GM23338 (cell line): ENCODE measurements around the gene NOTCH1. TPM values are rescaled to one million over a fixed set of nuclear protein-coding genes. Genes with fewer than 3 reads are reported as not detected.

Experiments used
- ATAC-seq: fragments of 200-7000 bp; cut with Tn5 transposase; 3 replicates; pipeline ENCODE4 v1.9.1; 2020
- DNase-seq: peaks from one replicate; pipeline ENCODE4 v3.0.0-alpha.2; 2015; ENCODE audit warnings: low spot score
- H2AFZ ChIP-seq: fragments of 200-600 bp; sonication (generic); 2 replicates; pipeline ENCODE4 v1.8.0; 2016; ENCODE audit warnings: antibody characterized with exemption, mild to moderate bottlenecking, moderate library complexity
- H3F3A ChIP-seq: fragments of 200-600 bp; sonication (generic); replicated peaks from 2 replicates; pipeline ENCODE4 v1.8.0; 2017; ENCODE audit warnings: antibody characterized with exemption, mixed run types, low read depth
- H3K27ac ChIP-seq: fragments of 200-600 bp; sonication (generic); 2 replicates; pipeline ENCODE4 v1.6.1; 2016; ENCODE audit warnings: low read depth
- H3K27me3 ChIP-seq: fragments of 200-600 bp; sonication (generic); 2 replicates; pipeline ENCODE4 v1.8.0; 2016; ENCODE audit warnings: mild to moderate bottlenecking, mixed run types, moderate library complexity; ENCODE audit not compliant: insufficient read depth
- H3K36me3 ChIP-seq: fragments of 200-600 bp; sonication (generic); 2 replicates; pipeline ENCODE4 v1.8.0; 2016; ENCODE audit warnings: mild to moderate bottlenecking; ENCODE audit not compliant: insufficient read depth
- H3K4me1 ChIP-seq: fragments of 200-600 bp; sonication (generic); 2 replicates; pipeline ENCODE4 v1.8.0; 2016; ENCODE audit warnings: mild to moderate bottlenecking, moderate library complexity; ENCODE audit not compliant: insufficient read depth
- H3K4me2 ChIP-seq: fragments of 200-600 bp; sonication (generic); 2 replicates; pipeline ENCODE4 v1.7.1; 2017; ENCODE audit warnings: mixed run types
- H3K4me3 ChIP-seq: fragments of 200-600 bp; sonication (generic); 2 replicates; pipeline ENCODE4 v1.6.1; 2016; ENCODE audit warnings: mixed run types
- H3K79me2 ChIP-seq: fragments of 200-600 bp; sonication (generic); replicated peaks from 2 replicates; pipeline ENCODE4 v1.8.0; 2017; ENCODE audit warnings: mild to moderate bottlenecking; ENCODE audit not compliant: insufficient read depth
- H3K9me2 ChIP-seq: fragments of 200-600 bp; sonication (generic); 2 replicates; pipeline ENCODE4 v1.8.0; 2017; ENCODE audit not compliant: insufficient read depth
- H4K20me1 ChIP-seq: fragments of 200-600 bp; sonication (generic); replicated peaks from 2 replicates; pipeline ENCODE4 v1.8.0; 2017; ENCODE audit warnings: mild to moderate bottlenecking; ENCODE audit not compliant: insufficient read depth
- H3K27ac Mint-ChIP-seq: 2 replicates; pipeline ENCODE4 v1.8.0; 2020; ENCODE audit warnings: inconsistent platforms, mild to moderate bottlenecking, moderate library complexity, mixed read lengths
- H3K27me3 Mint-ChIP-seq: 3 replicates; pipeline ENCODE4 v1.8.0; 2022; ENCODE audit warnings: low read depth, mild to moderate bottlenecking, moderate library complexity, mixed read lengths, inconsistent platforms; ENCODE audit not compliant: insufficient read depth, poor library complexity
- H3K36me3 Mint-ChIP-seq: 3 replicates; pipeline ENCODE4 v1.8.0; 2021; ENCODE audit warnings: low read depth, mild to moderate bottlenecking, inconsistent platforms, moderate library complexity, mixed read lengths
- H3K4me1 Mint-ChIP-seq: 3 replicates; pipeline ENCODE4 v1.8.0; 2020; ENCODE audit warnings: mild to moderate bottlenecking, inconsistent platforms, mixed read lengths
- H3K4me3 Mint-ChIP-seq: 3 replicates; pipeline ENCODE4 v1.8.0; 2021; ENCODE audit warnings: moderate library complexity, mild to moderate bottlenecking, inconsistent platforms, mixed read lengths
- H3K9me3 Mint-ChIP-seq: 3 replicates; pipeline ENCODE4 v1.8.0; 2020; ENCODE audit warnings: moderate library complexity, mild to moderate bottlenecking, inconsistent platforms, mixed read lengths
- CREB1 ChIP-seq: fragments of 250-450 bp; sonication (Bioruptor Pico); IDR thresholded peaks from 2 replicates; pipeline ENCODE4 v1.5.0; 2020; ENCODE audit warnings: low read depth, mild to moderate bottlenecking, moderate library complexity
- CTCF ChIP-seq, 2 experiments: fragments of 200-600 bp in 1 of 2; sonication (generic) in 1 of 2; conservative IDR thresholded peaks; 2 replicates each; pipeline versions ENCODE4 v1.5.1 to v1.6.1; 2016 to 2017; ENCODE audit warnings: antibody characterized with exemption in 2 of 2, low read depth in 2 of 2, mild to moderate bottlenecking in 2 of 2, moderate library complexity in 1 of 2
- ETS1 ChIP-seq: IDR thresholded peaks from 2 replicates; pipeline ENCODE4 v1.6.1; 2016; ENCODE audit warnings: antibody characterized with exemption
- JUNB ChIP-seq: IDR thresholded peaks from one replicate; pipeline ENCODE4 v1.6.1; 2016; ENCODE audit warnings: antibody characterized with exemption; ENCODE audit not compliant: unreplicated experiment
- POLR2AphosphoS5 ChIP-seq: IDR thresholded peaks from 2 replicates; pipeline ENCODE4 v1.6.1; 2016; ENCODE audit warnings: antibody characterized with exemption, low read depth
- REST ChIP-seq: IDR thresholded peaks from one replicate; pipeline ENCODE4 v1.6.1; 2018; ENCODE audit warnings: antibody characterized with exemption; ENCODE audit not compliant: unreplicated experiment
- STAT1 ChIP-seq: IDR thresholded peaks from one replicate; pipeline ENCODE4 v1.6.1; 2016; ENCODE audit warnings: antibody characterized with exemption; ENCODE audit not compliant: unreplicated experiment
- ZNF114 ChIP-seq: fragments of 250-450 bp; sonication (Bioruptor Pico); IDR thresholded peaks from 2 replicates; pipeline ENCODE4 v1.5.0; 2020; ENCODE audit warnings: mild to moderate bottlenecking, moderate library complexity
- polyA plus RNA-seq: library from polyadenylated mRNA; unstranded; fragments of >200 nt; fragmentation: Nextera tagmentation; extraction: Ambion mirVana; gene quantifications from 2 replicates; pipeline ENCODE4 v1.2.1, GENCODE V29; 2016
- total RNA-seq: library from RNA; depleted of rRNA; stranded (reverse); fragments of >200 nt; shearing (Covaris generic); gene quantifications from 2 replicates; pipeline ENCODE4 v1.2.3, GENCODE V29; 2014

NOTCH1 gene
- total and polyA plus RNA-seq, 2 experiments from 2014 or later: 9.9 to 97.2 TPM

DNA sequence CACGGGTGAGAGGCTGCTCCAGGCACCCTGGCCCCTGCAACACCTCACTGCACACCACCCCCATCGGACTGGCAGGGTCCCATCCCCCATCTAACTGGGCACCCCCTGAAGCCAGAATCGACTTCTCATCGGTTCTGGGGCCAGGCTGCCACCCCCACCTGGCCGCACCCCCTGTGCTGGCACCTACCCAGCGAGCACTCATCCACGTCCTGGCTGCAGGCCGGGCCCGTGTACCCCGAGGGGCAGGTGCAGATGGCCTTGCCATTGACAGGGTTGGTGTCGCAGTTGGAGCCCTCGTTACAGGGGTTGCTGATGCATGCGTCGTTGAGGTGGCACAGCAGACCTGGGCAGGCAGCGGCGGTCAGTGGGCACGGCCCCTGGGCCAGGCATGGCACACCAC, 27.9 kb downstream of the NOTCH1 start:
- Mint-ChIP-seq H3K36me3 (peaks cover 20% of the 10 kb centered on the region; the same call in 2 of the 3 replicates), H3K4me3 (no peak overlapping the region), H3K9me3 (no peaks in the 10 kb centered on the region), H3K27me3 (peaks cover 3% of the 10 kb centered on the region), H3K4me1 (no peaks in the 10 kb centered on the region), H3K27ac (no peak overlapping the region)
- Histone ChIP-seq H3K27me3 (no peaks in the 10 kb centered on the region), H3K4me1 (no peaks in the 10 kb centered on the region), H3K27ac (no peak overlapping the region), H3K9me2 (no peaks in the 10 kb centered on the region), H3K36me3 (no peaks in the 10 kb centered on the region), H3F3A (0 out of 2 replicates have a peak, but pooled peaks cover 2% of the 10 kb centered on the region), H3K4me3 (no peak overlapping the region), H3K79me2 (no peaks in the 10 kb centered on the region), H2AFZ (no peak overlapping the region), H3K4me2 (no peak overlapping the region), H4K20me1 (no peaks in the 10 kb centered on the region; the same call in 1 of the 2 replicates)
- no peak for TF ChIP-seq REST
- no peak for TF ChIP-seq CREB1 (CRISPR knock-in tag)
- TF ChIP-seq ETS1: no peak
- no peak for TF ChIP-seq JUNB
- TF ChIP-seq POLR2AphosphoS5: no peak
- TF ChIP-seq ZNF114 (CRISPR knock-in tag): no peak
- no peak for ATAC-seq
- DNase-seq: no peak

DNA sequence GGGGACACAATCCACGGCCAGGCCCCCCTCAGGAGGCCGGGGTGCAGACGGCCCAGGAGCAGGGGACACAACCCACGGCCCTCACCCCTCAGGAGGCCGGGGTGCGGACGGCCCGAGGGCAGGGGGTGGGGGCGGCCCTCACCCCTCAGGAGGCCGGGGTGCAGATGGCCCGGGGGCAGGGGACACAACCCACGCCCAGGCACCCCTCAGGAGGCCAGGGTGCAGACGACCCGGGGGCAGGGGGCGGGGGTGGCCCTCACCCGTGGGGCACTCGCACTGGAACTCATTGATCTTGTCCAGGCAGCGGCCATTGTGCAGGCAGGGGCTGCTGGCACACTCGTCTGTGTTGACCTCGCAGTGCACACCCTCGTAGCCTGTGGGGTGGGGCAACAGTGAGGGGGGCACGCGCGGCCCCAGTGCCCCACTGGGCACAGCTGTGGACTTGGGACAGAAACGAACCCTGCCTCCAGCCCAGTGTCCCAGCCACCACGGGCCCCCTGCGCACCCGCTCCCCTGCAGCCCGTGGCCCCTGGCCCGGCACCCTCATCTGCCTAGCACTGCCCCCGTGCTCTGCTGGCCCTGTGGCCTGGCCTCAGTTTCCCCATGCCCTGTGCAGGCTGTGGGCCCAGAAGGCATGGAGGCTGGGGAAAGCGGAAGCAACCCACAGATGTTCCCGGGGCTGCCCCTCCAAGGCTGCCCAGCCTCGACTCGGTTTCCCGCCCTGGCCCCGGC, 28.7 kb downstream of the NOTCH1 start:
- no peak for ATAC-seq
- Histone ChIP-seq H2AFZ (no peak overlapping the region), H3K4me3 (no peak overlapping the region), H3K4me2 (no peak overlapping the region), H3K4me1 (no peaks in the 10 kb centered on the region), H3K36me3 (peaks cover 3% of the 10 kb centered on the region; the same call in 1 of the 2 replicates), H3K27me3 (no peaks in the 10 kb centered on the region), H3K9me2 (no peaks in the 10 kb centered on the region), H3F3A (0 out of 2 replicates have a peak, but pooled peaks cover 2% of the 10 kb centered on the region), H4K20me1 (no peaks in the 10 kb centered on the region; the same call in 1 of the 2 replicates), H3K27ac (no peak overlapping the region), H3K79me2 (no peaks in the 10 kb centered on the region)
- peaks cover 23% of the 10 kb centered on the region; the same call in 2 of the 3 replicates for H3K36me3 Mint-ChIP-seq
- H3K27ac Mint-ChIP-seq: no peak overlapping the region
- no peaks in the 10 kb centered on the region for H3K9me3 Mint-ChIP-seq
- DNase-seq: no peak
- no peaks in the 10 kb centered on the region for H3K4me1 Mint-ChIP-seq
- H3K4me3 Mint-ChIP-seq: no peak overlapping the region
- peaks cover 3% of the 10 kb centered on the region for H3K27me3 Mint-ChIP-seq
- TF ChIP-seq STAT1 (no peak), CTCF (conservative IDR thresholded peaks at IDR 0.05; ENCODE audit: low read depth in 2 of 2) (no peak)
